Pons (tissue), 1 donor: ENCODE measurements around the gene INO80C.

Experiments
- DNase-seq: peaks from one replicate; pipeline ENCODE4 v3.0.0-alpha.2; 2016; ENCODE audit warnings: low spot score

The INO80C gene

GRCh38 chr18:35497370-35498197 is at the start of gene INO80C:
Gene INO80C, minus strand, starts transcription at chr18:35497960. Its CDS starts 86 bp downstream, at chr18:35497874.
- peak; percentile 92 for DNase-seq

GRCh38 chr18:35547008-35547605 is 49.3 kb upstream of the INO80C start:
- DNase-seq: no peak

GRCh38 chr18:35542356-35542755 is 44.6 kb upstream of the INO80C start:
- no peak for DNase-seq

GRCh38 chr18:35535297-35535696 is 37.5 kb upstream of the INO80C start:
- DNase-seq: no peak

- DNase-seq: no peak
Measured at GRCh38 chr18:35533916-35534405, 36.2 kb upstream of the INO80C start.

GRCh38 chr18:35528749-35529274 is 31.1 kb upstream of the INO80C start:
- no peak for DNase-seq

GRCh38 chr18:35526495-35527059 is 28.8 kb upstream of the INO80C start:
- DNase-seq: peak; percentile 17

GRCh38 chr18:35525795-35526494 is 28.2 kb upstream of the INO80C start:
- DNase-seq: peak; percentile 12

GRCh38 chr18:35524226-35524625 is 26.5 kb upstream of the INO80C start:
- peak; percentile 46 for DNase-seq

GRCh38 chr18:35522130-35522959 is 24.6 kb upstream of the INO80C start:
- no peak for DNase-seq

- no peak for DNase-seq
Measured at GRCh38 chr18:35521133-35521532, 23.4 kb upstream of the INO80C start.

- no peak for DNase-seq
Measured at GRCh38 chr18:35519148-35519899, 21.6 kb upstream of the INO80C start.

- DNase-seq: no peak
Measured at GRCh38 chr18:35517715-35518114, 20.0 kb upstream of the INO80C start.

- no peak for DNase-seq
Measured at GRCh38 chr18:35516789-35517188, 19.0 kb upstream of the INO80C start.

- no peak for DNase-seq
Measured at GRCh38 chr18:35516351-35516750, 18.6 kb upstream of the INO80C start.

GRCh38 chr18:35515460-35516130 is 17.8 kb upstream of the INO80C start:
- DNase-seq: no peak

- no peak for DNase-seq
Measured at GRCh38 chr18:35514752-35515459, 17.1 kb upstream of the INO80C start.

GRCh38 chr18:35514283-35514682 is 16.5 kb upstream of the INO80C start:
- no peak for DNase-seq
